ENCODE measurements around the gene SMURF2.
A peak's percentile ranks its signal among the peaks of the same experiment; 100 is the strongest.
"Not testable (repeated sequence)": the region's sequence is repeated elsewhere in the genome, so short reads cannot be mapped to it uniquely, and the experiment has no call there.

SMURF2 gene

GRCh38 chr17:64583038-64583437 lies 79.1 kb downstream of the SMURF2 start:
- DNase-seq = no peak

- no peak for DNase-seq
These were observed 81.5 kb downstream of the SMURF2 start for GRCh38 chr17:64580384-64581315.

GRCh38 chr17:64579917-64580316 lies 82.2 kb downstream of the SMURF2 start:
- DNase-seq = no peak

- not testable (repeated sequence) for DNase-seq
These were observed 85.1 kb downstream of the SMURF2 start for GRCh38 chr17:64577025-64577424.

GRCh38 chr17:64575431-64575830 lies 86.7 kb downstream of the SMURF2 start:
- DNase-seq = no peak

GRCh38 chr17:64574646-64575045 lies 87.5 kb downstream of the SMURF2 start:
- no peak for DNase-seq

- no peak for DNase-seq
These were observed 88.9 kb downstream of the SMURF2 start for GRCh38 chr17:64573214-64573613.

GRCh38 chr17:64572682-64573154 lies 89.4 kb downstream of the SMURF2 start:
- peak; percentile 11 for DNase-seq

- DNase-seq = no peak
These were observed 90.4 kb downstream of the SMURF2 start for GRCh38 chr17:64571746-64572145.

GRCh38 chr17:64565563-64565962 lies 96.5 kb downstream of the SMURF2 start:
- DNase-seq = no peak

GRCh38 chr17:64564098-64564497 lies 98.0 kb downstream of the SMURF2 start:
- DNase-seq = no peak

GRCh38 chr17:64555281-64555680 lies 106.8 kb downstream of the SMURF2 start:
- no peak for DNase-seq

- no peak for DNase-seq
These were observed 108.0 kb downstream of the SMURF2 start for GRCh38 chr17:64554028-64554637.

GRCh38 chr17:64551461-64551860 lies 110.6 kb downstream of the SMURF2 start:
- DNase-seq = no peak

- no peak for DNase-seq
These were observed 114.8 kb downstream of the SMURF2 start for GRCh38 chr17:64547319-64547718.

- DNase-seq = no peak
These were observed 115.4 kb downstream of the SMURF2 start for GRCh38 chr17:64546716-64547115.

GRCh38 chr17:64544742-64545141 lies 117.4 kb downstream of the SMURF2 start:
- DNase-seq = no peak

GRCh38 chr17:64540118-64540776 lies 121.9 kb downstream of the SMURF2 start:
- no peak for DNase-seq

GRCh38 chr17:64538508-64539130 lies 123.5 kb downstream of the SMURF2 start:
- no peak for DNase-seq

GRCh38 chr17:64537488-64537887 lies 124.6 kb downstream of the SMURF2 start:
- DNase-seq = no peak

- no peak for DNase-seq
These were observed 125.2 kb downstream of the SMURF2 start for GRCh38 chr17:64536913-64537312.

GRCh38 chr17:64535357-64535756 lies 126.8 kb downstream of the SMURF2 start:
- DNase-seq = no peak

- peak; percentile 20 for DNase-seq
These were observed 127.9 kb downstream of the SMURF2 start for GRCh38 chr17:64534187-64534586.
